Cardiac fibroblast (primary cell): Measurements from ENCODE around the gene PDLIM1.
"Not testable (repeated sequence)": the region's sequence is repeated elsewhere in the genome, so short reads cannot be mapped to it uniquely, and the experiment has no call there.

ENCODE experiments used
- DNase-seq, 2 donors: peaks; one replicate each; pipeline versions ENCODE4 v3.0.0 to v3.0.0-alpha.2; 2010; ENCODE audit warnings: low read depth in 2 of 2
- H3K4me3 ChIP-seq, 2 donors: replicated peaks in 1 of 2; 1 replicate in 1 of 2; 2 replicates in 1 of 2; pipeline ENCODE4 v1.5.1; 2011; ENCODE audit warnings: low read depth in 2 of 2, low read length in 2 of 2, mild to moderate bottlenecking in 2 of 2, moderate library complexity in 1 of 2
- CTCF ChIP-seq: IDR thresholded peaks from one replicate; pipeline ENCODE4 v1.5.1; 2011; ENCODE audit warnings: low read depth, mild to moderate bottlenecking, low read length, inconsistent platforms

The PDLIM1 gene

DNA sequence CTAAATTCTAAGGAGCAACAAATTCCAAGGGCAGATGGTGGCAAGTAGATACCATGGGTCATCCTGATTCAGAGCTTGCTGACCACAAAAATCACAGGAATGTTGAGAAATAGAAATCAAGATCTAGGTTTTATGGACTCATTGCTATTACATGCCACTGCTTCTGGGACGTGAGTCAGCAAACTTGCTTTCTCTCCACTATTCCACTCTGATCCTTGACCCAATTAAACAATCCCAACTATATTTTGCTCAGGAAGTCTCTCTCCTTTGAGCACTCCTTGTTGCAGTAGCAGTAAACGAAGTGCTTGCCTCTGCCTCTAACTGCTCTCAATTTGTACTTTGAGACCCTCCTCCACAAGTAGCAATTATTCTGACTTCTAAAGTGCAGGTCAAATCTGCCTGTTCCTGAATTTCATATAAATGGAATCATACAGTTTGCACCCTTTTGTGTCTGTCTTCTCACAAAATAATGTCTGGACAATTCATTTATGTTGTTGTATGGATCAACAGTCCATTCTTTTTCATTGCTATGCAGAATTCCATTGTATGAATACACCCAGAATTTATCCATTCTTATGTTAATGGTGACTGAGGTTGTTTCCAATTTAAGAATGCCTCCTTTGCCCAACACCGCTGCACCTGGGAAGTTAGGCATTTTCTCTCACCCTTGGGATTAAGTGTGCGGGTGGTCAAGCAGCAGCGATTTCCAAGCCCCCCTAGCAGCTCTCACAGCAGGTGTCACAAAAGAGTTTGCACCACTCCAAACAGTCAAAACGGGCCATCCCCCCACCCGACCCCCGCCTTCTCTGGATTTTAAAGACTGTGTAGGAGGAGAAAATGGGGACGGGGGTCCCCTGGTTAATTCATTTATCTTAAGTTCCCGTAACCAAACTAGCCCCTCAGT is 60.8 kb downstream of the PDLIM1 start:
- TF ChIP-seq CTCF: no peak
- H3K4me3 ChIP-seq: no peak overlapping the region
- DNase-seq: peak; percentile 91 to 96

- DNase-seq, H3K4me3 ChIP-seq: not testable (repeated sequence)
These were observed 61.7 kb downstream of the PDLIM1 start for GRCh38 chr10:95228934-95229723.

- TF ChIP-seq CTCF: no peak
- no peak for DNase-seq
- H3K4me3 ChIP-seq: no peak overlapping the region
These were observed 65.7 kb downstream of the PDLIM1 start for GRCh38 chr10:95225136-95225535.

DNA sequence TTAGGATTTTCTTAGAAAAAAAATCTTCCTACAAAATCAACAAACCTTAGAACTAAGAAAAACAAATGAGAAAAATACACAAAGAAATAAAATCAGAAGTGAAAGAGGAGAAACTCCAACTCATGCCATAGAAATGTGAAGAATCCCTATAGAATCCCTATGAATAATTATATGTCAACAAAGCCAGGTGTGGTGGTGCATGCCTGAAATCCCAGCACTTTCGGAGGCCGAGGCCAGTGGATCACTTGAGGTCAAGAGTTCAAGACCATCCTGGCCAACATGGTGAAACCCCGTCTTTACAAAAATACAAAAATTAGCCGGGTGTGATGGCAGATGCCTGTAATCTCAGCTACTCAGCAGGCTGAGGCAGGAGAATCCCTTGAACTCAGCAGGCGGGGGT is 69.7 kb downstream of the PDLIM1 start:
- H3K4me3 ChIP-seq: no peak overlapping the region
- peak in 1 of 2 donors; percentile 75 for DNase-seq
- no peak for TF ChIP-seq CTCF

- TF ChIP-seq CTCF: no peak
- no peak overlapping the region for H3K4me3 ChIP-seq
- no peak for DNase-seq
These were observed 70.3 kb downstream of the PDLIM1 start for GRCh38 chr10:95220539-95220938.

- DNase-seq: peak in 1 of 2 donors; percentile 37
- H3K4me3 ChIP-seq: no peak overlapping the region
- no peak for TF ChIP-seq CTCF
These were observed 73.3 kb downstream of the PDLIM1 start for GRCh38 chr10:95217476-95217875.

DNA sequence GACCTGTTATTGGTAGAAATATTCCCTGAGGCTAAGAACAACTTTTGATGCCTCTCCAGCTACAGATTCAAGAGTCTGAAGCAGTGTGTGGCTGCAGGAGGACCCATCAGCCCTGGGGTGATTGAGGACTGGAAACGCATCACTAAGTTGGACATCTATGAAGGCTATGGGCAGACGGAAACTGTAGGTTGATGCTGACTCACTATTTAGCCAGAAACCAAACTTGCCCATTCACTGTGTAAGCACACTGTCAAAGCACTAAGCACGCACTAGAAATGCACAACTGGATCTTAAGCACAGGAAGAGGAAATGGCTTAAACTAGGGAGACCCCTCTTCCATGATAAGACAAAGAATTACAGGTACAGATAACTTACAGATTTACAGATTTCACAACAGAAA is 76.0 kb downstream of the PDLIM1 start:
- no peak overlapping the region for H3K4me3 ChIP-seq
- peak in 1 of 2 donors; percentile 57 for DNase-seq
- no peak for TF ChIP-seq CTCF
